NCI-H774 (cell line): ENCODE measurements around the gene FOXE1.

Source experiments
- DNase-seq: peaks from one replicate; lab custom pipeline; 2025; lab: John Stamatoyannopoulos, UW

FOXE1 gene

DNA sequence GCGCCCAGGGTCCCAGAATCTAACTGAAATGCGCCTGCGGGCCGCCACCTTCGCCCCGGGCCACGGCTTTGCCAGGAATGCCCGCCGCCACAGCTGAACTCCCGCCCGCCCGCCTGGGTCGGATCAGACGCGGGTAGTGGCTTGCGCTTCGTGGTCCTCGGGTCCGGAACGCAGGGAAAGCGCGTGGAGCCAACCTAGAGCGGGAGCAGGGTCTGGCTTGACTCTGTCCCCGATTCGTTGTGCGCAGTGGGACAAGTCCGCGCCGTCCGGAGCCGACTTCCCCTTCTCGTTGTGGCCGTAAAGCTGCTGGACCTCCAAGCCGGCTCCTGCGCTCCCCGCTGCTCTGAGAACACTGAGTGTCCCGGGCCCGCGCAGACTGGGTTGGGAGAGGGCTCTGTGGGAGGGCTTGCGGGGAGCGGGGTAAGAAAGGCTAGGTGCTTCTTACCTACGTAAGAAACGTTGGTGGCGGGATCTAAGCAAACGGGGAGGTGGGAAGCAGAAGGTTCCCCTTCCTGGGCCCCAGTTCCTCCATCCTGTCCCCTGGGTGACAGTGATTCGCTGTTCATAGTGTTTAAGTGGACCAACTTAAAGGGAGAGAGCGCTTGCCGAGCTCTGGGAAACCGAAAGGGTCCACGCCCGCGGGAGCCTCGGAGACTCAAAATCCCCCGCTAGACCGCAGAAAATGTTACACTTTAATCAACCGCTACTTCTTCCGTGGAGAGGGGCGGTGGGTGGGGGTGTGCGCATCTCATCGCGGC is 4.4 kb upstream of the FOXE1 start:
- DNase-seq: no peak

DNA sequence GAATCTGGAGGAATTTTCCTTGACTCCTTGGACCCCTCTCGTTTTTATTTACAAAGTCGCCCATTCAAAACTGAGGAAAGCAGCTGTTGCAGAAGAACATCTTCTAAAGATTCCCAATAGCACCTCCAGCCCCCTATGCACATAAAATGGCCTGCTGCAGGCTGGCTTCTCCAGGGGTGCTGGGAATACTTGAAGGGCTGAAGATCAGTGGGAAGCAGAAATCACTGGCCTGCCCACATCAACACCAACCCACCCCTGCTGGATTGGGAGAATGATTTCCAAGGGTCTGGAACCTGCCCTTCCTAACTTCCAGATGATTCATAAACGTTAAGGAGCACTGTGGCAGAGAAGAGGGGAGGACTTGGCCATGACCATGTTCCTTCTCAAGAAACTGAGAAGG is 3.0 kb upstream of the FOXE1 start:
- no peak for DNase-seq

DNA sequence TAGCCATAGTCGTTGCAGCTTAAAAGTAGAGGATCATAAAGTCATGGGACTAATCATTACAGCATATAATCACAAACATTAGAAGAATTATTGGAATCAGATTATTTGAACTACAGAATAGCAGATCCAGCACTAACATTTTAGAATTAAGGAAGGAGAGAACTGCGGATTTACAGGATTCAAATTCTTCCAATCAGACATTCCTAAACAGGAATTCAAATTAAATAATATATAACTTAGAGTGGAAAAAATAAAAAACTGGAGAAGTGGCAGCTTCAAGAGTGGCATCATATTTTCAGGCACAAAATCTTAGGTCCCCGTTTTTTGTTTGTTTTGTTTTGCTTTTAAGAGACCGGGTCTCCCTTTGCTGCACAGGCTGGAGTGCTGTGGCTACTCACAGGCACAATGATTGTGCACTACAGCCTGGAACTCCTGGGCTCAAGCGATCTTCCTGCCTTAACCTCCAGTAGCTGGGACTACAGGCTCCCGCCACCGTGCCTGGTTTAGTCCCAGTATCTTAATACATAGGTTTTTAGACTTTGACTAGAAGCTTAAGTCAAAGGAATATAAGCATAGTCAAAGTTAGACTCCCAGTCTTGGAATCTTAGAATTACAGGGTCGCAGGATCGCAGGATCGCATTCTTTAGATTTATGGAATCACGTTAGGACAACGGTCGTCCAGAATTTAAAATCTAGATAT is 2.1 kb upstream of the FOXE1 start:
- DNase-seq: no peak

DNA sequence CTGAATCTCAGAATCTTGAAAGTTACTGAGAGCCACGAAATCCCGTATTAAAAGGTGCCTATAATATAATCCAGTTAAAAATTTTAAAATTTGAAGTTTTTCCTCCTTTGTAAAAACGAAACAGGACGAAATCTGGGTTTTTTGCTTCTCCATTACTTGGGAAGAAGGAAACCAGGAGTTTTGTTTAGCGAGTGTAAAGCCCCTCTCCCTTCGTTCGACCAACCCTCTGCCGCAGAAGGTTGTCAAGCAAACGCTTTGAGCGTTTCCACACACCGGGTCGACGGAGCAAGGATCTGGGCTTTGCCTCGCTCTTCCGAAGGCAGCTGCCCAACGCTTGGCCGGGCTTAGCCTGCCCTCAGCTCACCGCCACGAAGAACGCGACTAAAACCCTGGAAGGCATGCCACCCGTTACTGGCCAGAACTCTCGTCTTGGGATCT is 1.6 kb upstream of the FOXE1 start:
- DNase-seq: no peak

DNA sequence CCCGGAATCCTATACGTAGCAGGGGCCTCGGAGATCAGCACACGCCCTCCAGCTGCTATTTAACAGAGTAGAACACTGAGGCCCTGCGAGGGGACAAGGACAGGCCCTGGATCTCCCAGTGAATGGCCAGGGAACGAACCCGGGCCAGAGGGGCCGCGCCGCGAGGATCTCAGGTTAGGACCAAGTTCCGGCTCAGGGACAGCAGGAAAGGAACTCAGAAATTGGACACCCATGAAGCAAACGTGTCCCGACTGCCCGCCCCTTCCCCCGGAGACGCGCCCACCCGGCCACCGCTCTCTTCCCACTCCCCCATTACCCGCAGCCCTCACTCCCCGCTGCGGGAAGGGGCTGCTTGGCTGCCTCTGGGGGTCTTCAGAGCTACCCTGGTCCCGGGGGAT is 1.0 kb upstream of the FOXE1 start:
- no peak for DNase-seq

DNA sequence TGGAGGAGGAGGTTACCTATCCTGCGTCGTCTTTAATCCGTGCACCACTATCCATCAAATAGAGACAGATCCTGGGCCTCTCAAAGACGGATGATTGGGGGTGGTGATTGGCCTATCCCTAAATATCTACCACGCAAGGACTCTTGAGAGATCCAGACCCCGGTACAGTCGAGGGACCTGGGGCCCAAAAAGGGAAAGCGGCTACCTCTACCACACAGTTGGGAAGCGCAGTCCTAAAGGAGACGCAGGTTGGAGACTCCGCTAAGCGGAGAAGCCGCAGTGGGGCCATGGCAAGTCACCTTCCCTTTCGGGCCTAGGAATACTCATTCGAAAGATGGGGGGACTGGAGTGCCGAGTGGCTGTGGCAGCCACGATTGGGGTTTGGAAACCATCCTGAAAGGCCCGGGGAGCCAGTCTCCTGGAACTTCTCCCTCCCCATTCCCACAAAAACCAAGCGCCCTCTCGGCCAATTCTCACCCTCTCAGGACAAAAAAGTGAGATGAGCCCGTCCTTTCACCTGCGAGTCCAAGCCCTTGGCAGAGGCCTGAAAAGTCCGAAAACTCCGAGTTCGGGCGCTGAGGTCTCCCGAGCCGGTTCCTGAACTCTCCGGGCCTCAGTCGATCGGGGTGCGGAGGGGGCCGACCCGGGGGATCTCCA is 499 bp upstream of the FOXE1 start:
- DNase-seq: no peak

DNA sequence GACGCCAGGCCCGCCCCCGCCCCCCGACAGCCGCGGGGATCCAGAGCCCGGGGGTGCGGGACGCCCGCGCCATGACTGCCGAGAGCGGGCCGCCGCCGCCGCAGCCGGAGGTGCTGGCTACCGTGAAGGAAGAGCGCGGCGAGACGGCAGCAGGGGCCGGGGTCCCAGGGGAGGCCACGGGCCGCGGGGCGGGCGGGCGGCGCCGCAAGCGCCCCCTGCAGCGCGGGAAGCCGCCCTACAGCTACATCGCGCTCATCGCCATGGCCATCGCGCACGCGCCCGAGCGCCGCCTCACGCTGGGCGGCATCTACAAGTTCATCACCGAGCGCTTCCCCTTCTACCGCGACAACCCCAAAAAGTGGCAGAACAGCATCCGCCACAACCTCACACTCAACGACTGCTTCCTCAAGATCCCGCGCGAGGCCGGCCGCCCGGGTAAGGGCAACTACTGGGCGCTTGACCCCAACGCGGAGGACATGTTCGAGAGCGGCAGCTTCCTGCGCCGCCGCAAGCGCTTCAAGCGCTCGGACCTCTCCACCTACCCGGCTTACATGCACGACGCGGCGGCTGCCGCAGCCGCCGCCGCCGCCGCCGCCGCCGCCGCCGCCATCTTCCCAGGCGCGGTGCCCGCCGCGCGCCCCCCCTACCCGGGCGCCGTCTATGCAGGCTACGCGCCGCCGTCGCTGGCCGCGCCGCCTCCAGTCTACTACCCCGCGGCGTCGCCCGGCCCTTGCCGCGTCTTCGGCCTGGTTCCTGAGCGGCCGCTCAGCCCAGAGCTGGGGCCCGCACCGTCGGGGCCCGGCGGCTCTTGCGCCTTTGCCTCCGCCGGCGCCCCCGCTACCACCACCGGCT is 1.0 kb downstream of the FOXE1 start:
- no peak for DNase-seq

DNA sequence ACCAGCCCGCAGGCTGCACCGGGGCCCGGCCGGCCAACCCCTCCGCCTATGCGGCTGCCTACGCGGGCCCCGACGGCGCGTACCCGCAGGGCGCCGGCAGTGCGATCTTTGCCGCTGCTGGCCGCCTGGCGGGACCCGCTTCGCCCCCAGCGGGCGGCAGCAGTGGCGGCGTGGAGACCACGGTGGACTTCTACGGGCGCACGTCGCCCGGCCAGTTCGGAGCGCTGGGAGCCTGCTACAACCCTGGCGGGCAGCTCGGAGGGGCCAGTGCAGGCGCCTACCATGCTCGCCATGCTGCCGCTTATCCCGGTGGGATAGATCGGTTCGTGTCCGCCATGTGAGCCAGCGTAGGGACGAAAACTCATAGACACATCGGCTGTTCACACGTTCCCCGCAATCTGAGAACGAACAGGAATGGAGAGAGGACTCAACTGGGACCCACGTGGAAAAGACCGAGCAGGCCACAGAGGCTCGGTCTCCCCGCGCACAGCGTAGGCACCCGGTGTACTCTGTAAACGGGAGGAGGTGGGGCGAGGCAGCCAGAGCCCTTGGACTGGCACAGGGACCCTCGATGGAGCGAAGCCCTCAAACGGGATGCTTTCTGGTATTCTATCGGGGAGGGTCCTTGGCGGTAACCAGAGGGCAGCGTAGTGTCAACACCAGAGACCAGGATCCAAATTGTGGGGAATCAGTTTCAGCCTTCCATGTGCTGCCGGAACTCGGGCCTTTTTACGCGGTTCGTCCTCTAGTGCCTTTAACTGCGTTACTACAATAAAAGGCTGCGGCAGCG is 1.9 kb downstream of the FOXE1 start:
- DNase-seq: no peak

DNA sequence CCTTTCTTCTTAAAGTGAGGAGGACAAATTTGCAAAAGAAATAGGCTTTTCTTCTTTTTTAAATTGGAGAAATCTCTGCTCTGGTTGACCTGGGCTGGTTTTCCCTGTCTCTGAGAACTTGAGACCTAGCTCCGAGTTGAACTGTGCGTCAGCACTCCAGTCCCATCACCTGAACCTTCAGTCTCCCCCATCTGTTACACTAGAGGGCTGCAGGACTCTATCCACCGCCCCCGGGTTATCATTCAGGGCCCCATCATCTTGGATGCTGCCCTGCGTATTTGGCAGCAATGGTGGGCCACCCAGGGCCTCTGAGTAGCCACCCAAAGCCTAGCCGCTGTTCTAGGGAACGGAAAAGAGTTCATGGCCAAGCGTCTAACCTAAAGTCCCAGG is 2.5 kb downstream of the FOXE1 start:
- no peak for DNase-seq

DNA sequence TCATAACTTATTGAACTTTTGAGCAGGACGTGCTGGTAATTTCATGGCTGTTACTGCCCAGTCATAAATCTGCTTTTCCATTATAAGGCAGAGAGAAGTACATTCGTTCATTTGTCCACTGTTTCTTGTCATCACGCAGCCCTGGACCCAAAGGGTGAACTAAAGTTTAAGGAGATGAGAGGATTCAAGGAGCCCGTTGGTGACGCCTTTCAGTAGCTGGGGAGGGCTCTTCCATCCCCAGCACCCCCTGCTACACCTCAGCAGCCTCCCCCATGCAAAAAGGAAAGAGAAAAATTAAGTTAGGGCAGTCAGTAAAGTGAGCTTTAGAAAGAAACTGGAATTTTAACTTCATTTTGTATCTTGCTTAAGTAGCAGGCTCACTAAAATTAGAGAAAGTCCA is 2.9 kb downstream of the FOXE1 start:
- DNase-seq: no peak

DNA sequence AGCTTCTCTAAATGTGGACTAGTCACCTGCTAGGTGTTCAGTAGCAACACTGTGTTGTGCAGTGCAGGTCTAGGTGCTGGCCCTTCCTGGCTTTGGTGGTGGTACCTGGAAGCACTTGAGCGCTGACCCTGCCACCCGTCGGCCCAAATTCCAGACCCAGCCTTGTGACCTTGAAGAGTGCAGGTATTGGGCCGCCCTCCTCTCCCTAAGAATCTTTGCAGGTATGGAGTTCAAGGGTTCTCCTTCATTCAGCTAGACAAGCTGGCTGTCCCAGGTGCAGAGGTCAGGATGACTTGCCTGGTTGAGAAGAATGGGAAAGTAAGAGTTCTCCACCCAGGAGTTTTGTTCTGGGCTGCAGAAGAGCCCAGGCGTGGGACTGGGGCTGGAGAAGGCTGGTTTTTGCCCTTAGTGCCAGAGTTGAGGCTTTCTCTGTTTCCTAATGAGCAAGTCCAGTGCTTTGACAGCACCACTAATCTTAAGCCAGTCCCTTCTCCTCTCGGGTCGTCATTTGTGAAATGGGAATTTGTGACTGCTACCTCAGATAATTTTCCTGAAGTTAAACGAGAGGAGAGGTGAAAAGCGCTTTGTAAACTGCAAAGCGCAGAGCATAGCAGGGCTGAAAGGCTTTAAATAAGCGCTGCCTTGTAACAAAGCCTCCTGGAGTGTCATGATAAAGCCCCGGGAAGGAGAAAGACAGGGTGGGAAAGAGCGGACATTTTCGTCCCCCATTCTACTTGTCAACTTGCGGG is 4.0 kb downstream of the FOXE1 start:
- DNase-seq: no peak

DNA sequence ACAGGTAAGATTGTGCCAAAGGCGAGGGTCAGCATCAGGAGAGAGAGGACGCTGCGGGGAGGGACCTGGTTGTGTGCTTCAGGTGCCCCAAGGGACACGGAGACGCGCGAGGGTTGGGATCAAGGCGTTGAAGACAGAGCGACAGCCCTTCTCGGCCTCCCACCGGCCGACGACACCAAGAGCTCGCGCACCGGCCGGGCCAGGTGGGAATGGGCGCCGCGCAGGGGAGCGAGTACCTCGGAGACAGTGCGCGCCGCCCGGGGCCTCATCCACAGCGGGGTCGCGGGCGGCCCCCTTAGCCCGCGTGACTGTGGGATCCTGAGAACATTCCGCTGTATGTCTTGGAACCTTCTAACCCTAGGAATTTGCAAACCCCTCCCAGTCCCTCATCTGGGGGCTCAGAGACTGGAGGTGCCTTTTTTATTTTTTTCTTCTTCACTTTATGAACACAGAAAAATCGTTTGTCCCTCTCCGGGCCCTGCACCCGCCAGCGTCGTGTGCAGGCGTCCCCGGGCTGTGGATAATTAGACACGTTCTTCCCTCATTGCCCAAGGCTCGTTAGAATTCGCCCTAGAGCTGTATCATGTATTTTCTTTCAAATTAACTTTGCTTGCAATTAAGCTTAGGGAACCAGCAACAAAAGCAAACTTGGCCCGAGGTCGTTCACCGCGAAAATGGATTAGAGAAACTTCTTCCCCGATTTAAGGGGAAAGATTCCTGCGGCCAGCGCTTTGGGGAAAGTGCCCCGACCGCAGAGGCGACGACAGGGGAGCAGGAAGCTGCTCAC is 4.8 kb downstream of the FOXE1 start:
- no peak for DNase-seq

DNA sequence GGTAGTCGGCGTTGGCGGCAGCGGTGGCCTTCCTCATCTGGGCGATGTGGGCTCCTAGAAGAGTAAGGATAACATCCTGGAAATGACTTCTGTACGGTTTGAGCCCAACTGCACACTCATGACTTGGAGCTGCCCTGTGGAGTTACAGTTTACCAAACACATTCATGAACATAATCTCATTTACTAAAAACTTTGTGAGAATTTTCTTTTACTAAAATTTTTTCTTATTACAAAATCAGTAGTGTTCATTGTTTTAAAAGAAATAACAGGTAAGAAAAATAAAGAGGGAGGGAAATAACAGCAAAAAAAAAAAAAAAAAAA is 5.3 kb downstream of the FOXE1 start:
- DNase-seq: no peak

DNA sequence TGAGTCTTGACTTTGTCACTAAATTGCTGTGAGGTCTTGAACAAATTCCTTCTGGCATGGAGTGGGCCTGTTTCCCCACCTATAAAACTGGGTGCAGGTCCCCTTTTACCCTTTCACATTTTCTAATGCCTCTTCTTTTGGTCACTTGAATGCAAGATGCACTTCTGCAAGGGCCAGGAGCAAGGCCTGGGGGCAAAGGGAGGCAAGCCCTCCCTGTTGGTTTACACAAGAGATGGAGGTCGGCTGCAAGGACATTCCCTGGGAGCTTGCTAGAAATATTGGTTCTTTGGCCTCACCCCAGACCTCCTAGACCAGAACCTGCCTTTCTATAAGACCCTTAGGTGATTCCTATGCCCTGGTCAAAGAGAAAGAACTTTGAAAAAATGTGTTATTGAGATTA is 5.8 kb downstream of the FOXE1 start:
- DNase-seq: no peak

DNA sequence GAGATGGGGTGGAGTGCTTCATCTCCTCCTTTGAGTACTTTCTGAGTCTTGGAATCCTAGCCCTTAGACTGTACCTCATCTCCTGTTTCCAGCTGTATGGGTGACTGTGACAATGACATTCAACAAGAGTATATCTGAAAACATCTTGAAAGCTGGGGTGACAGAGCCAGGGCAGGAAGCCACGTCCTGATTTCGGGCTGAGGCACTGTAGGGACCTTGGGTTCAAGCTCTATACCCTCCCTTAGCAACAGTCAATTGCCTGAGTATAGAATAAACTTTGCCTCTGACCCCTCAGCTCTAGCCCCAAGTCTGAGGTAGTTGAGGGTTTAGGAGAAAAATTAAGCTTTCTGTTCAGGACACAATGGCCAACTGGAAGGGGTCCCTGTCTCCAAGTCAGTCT is 6.3 kb downstream of the FOXE1 start:
- no peak for DNase-seq

DNA sequence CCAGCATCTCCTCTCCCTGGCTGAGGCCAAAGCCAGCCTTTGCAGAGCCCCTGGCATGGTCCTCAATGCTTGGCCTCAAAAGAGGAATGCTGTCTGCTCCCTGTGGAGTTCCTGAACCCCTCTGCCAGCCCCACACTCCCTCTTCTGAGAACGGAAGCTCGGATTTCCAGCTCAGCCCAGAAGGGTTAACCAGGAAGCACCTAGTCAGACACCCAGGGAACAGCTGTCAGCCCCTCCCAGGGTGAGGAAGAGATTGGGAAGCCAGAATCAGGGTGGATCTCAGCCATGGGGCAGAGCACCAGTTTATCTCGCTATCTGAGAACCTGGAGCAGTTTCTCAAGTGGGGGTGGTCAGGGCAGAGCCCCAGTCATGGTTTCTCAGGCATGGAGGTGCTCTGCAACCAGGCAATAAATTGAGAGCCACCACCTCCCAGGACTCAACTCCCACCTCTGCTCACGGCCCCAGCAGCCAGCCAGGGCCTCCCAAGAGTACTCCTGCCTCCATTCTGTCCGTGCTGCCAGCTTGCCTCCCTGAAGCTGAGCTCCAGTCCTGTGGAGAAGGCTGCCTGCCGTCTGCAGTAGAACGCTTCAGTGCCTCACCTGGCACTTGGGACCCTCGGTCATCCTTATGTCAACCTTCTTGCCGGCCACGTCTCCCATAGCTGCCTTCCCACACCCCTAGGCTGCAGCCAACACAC is 7.6 kb downstream of the FOXE1 start:
- DNase-seq: no peak

DNA sequence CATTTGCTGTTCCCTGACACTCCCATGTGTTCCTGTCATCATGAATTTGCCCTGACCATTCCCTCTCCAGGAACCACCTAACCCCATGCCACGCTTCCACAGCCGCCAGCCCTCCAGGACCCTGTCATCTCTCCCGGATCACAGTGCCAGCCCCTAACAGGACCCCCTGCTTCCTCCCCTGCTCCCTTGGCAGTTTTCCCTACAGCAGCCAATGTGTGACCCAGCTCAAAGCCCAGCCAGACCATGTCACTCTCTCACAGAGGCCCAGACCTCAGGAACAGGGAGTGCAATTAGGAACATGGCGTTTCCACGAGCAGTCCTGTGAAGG is 8.1 kb downstream of the FOXE1 start:
- no peak for DNase-seq

DNA sequence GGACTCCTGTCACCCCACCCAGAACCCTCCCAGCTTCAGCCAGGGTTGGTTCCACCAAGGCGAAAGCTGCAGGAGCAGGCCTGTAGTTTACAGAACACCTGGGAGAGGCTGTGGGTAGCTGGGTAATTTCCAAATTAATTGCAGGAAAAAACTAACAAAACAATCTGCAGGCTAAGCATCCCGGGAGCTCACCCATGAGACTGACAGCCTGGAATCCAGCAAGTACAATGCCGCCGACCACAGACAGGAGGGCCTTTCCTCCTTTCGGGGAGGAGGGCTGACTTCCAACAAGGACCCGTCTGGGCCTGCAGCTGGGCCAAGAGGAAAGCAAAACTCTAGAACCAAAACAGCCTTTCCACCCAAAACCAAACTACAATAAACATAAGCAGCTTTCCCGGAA is 10.3 kb downstream of the FOXE1 start:
- DNase-seq: no peak

DNA sequence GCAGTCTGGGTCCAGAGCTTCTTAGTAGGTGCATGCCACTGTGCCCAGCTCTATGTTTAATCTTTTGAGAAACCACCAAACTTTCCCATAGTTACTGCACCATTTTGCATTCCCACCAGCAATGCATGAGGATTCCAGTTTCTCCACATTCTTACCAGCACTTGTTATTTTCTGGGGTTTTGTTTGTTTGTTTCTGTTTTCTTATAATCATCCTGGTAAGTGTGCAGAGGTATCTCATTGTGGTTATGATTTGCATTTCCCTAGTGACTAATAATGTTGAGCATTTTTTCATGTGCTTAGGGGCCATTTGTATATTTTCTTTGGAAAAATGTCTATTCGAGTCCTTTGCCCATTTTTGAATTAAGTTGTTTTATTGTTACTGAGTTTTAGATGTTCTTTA is 11.4 kb downstream of the FOXE1 start:
- DNase-seq: no peak

DNA sequence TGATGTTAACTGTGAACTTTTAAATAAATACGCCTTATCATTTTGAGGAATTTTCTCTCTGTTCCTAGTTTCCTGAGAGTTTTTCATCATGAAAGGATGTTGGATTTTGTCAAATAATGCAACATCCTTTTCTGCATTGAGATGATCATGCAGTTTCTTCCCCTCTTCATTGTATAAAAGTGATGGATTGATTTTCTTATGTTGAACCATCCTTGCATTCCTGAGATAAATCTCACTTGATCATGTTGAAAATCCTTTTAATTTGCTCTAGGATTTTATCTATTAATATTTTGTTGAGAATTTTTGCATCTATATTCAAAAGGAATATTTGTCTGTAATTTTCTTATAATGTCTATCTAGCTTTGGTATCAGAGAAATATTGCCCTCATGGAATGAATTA is 13.3 kb downstream of the FOXE1 start:
- no peak for DNase-seq
